ENCODE data around the gene TUG1.

Gene TUG1

GRCh38 chr22:31005535-31005934 lies 36.5 kb downstream of the TUG1 start:
- DNase-seq, result no peak

GRCh38 chr22:31019191-31019930 lies 50.3 kb downstream of the TUG1 start:
- no peak for DNase-seq

GRCh38 chr22:31020334-31020733 lies 51.3 kb downstream of the TUG1 start:
- DNase-seq, result no peak

GRCh38 chr22:31022516-31022915 lies 53.5 kb downstream of the TUG1 start:
- no peak for DNase-seq

All from stimulated activated CD4-positive, alpha-beta T cell treated with anti-CD3 and anti-CD28 coated beads, Interleukin-12 subunit alpha, Interleukin-12 subunit beta, amount 100 ng/mL, for 4 hours (primary cell).